GM18861 (cell line): ENCODE data around the gene KCNJ15.

Source experiments
- ATAC-seq: cut with Tn5 transposase; IDR thresholded peaks from one replicate; pipeline ENCODE4 v1.9.1; 2021; ENCODE audit not compliant: unreplicated experiment

The KCNJ15 gene

DNA sequence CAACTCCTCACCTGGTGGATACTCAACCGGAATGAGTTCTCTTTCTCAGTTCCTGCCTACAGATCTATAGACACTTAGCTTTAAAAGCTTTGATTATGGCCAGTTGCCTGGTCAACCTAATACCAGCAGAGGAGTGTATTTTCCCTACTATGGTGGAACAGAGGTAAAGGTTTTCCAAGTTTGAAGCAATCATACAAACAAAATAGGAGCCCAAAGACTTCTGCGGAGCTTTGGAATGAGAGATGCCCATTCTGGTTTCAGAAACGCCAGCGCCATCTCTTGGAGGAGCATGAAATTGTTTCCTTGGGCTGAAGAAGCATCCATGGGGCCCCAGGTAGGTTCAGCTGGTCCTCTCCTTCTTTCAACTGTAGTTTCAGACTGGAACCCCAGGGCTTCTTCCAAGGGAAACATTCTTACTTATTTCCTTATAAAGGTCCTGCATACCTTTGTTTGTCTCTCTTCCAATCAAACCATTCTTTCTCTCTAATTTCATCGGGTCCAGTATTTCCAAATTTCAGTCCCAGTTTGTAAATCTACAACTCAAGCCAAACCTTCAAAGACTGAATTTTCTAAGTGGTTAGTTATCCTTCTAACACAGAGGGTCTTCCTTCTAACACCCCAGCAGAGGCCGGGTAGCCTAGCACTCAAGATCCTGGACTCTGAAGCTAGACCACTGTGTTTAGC is 95.9 kb downstream of the KCNJ15 start:
- ATAC-seq = no peak

DNA sequence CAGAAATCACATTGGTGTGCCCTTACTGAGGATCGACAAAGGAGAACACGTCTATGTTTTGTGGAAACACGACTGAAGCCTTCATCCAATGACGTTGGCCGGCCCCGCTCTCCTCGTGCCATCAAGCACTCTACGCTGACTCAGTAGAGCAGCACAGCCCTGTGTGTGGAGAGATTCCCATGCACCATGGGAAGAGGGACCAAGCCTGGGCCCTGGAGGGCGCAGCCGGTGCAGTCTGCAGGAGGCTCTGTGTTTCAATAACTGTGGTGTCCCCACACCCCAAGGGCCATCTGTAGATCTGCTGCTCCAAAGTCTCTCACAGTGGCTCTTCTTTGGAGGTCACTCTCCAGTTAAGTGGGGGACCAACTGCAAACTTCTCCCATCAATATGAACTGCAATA is 97.4 kb downstream of the KCNJ15 start:
- ATAC-seq = no peak

DNA sequence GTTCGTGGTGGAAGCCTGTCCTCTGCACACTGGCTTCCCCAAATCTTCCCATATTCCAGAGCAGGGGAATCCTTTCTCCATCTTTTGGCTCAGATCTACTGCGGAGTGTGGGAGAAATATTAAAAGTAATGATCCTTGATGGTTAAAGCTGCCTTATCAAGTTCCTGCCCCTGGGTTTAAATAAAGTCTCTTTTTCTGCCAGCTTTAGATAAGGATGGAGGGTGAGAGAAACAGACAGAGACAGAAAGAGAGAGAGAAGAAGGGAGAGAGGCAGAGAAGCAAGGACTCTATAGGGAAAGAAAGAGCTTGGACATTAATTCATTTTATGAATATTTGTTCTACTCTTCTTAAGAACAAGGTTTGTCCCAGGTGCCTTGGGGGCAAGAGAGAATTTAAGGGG is 98.0 kb downstream of the KCNJ15 start:
- ATAC-seq = no peak

DNA sequence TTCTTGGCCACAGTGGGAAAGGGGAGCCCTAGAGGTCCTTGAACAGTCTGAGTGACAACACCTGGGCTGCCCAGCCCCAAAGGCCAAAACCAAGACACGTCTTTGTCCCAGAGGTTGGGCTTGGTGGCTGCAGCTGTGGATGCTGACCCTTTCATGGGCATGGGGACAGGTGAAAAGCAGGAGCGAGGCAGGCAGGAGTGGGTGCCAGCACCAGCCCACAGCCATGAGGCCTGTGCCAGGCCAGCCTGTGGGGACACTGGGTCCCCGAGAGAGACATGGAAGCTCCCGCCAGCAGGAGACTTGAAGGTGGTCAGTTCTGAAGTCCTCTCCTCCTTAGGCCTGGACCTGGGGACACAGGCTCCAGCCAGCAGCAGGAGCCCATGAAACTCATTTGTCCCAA is 98.6 kb downstream of the KCNJ15 start:
- ATAC-seq = no peak

DNA sequence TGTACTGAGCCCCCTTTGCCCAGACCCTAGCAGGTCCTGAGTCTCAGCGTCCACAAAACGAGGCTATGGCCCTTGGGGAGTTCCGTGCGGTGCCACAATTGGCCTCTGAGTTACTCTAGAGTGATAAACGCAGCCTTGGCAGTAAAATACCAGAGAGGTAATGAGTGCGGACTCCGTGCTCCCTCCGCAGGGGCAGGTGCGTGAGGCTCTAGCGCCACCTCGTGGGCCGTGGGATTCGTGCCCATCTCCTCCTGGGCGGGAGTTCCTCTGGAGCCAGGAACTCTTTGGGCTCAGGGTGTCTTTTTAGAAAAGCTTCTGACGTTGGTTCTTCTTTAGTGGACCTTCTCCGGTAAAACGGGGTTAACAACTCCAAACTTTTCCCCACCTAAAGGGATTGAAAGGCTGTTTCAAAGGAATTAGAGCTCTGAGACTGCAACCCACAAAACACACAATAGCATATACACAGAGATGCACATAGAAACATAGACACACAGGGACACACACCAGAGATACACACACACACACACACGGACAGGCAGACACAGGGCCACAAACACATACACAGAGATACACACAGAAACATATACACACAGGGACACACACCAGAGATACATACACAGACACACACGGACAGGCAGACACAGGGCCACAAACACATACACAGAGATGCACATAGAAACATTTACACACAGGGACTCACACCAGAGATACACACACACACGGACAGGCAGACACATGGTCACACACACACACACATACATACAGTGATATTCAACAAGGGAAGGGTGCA is 99.4 kb downstream of the KCNJ15 start:
- ATAC-seq = no peak
